HG02610 (cell line): ENCODE data around the gene PRCD.

Source experiments
- ATAC-seq: cut with Tn5 transposase; IDR thresholded peaks from one replicate; pipeline ENCODE4 v1.9.1; 2021; ENCODE audit warnings: mild to moderate bottlenecking, moderate library complexity; ENCODE audit not compliant: unreplicated experiment

PRCD gene

GRCh38 chr17:76593959-76594358 lies 54.1 kb downstream of the PRCD start:
- ATAC-seq = no peak

- no peak for ATAC-seq
Observed at GRCh38 chr17:76594690-76595089, 54.8 kb downstream of the PRCD start.
